Retinal pigment epithelial cell (primary cell): ENCODE data around the gene DEFB124.
"Not testable (repeated sequence)": the region's sequence is repeated elsewhere in the genome, so short reads cannot be mapped to it uniquely, and the experiment has no call there.

Experiments
- DNase-seq: peaks from one replicate; pipeline ENCODE4 v3.0.0-alpha.2; 2010; ENCODE audit warnings: low read depth
- H3K4me3 ChIP-seq: 2 replicates; pipeline ENCODE4 v1.5.1; 2011; ENCODE audit warnings: mild to moderate bottlenecking, low read length, control low read depth, moderate library complexity
- TF ChIP-seq, protein P1 (sequence below): conservative IDR thresholded peaks from 2 replicates; pipeline ENCODE4 v1.5.1; 2011; ENCODE audit warnings: low read depth, low read length, control low read depth, inconsistent platforms

The DEFB124 gene

GRCh38 chr20:31446084-31446819 lies 28.7 kb downstream of the DEFB124 start:
- DNase-seq = no peak
- TF ChIP-seq, protein P1, sequence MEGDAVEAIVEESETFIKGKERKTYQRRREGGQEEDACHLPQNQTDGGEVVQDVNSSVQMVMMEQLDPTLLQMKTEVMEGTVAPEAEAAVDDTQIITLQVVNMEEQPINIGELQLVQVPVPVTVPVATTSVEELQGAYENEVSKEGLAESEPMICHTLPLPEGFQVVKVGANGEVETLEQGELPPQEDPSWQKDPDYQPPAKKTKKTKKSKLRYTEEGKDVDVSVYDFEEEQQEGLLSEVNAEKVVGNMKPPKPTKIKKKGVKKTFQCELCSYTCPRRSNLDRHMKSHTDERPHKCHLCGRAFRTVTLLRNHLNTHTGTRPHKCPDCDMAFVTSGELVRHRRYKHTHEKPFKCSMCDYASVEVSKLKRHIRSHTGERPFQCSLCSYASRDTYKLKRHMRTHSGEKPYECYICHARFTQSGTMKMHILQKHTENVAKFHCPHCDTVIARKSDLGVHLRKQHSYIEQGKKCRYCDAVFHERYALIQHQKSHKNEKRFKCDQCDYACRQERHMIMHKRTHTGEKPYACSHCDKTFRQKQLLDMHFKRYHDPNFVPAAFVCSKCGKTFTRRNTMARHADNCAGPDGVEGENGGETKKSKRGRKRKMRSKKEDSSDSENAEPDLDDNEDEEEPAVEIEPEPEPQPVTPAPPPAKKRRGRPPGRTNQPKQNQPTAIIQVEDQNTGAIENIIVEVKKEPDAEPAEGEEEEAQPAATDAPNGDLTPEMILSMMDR = no peak
- H3K4me3 ChIP-seq = no peak overlapping the region

- TF ChIP-seq, protein P1 = no peak
- no peak for DNase-seq
- no peak within 1 kb of the TSS for H3K4me3 ChIP-seq
Observed at GRCh38 chr20:31440012-31440659, 34.8 kb downstream of the DEFB124 start, which contains the start of gene DEFB123. Gene DEFB123, plus strand, starts transcription at chr20:31440632. Its CDS starts 67 bp downstream, at chr20:31440699.

GRCh38 chr20:31430568-31431115 lies 44.3 kb downstream of the DEFB124 start:
- H3K4me3 ChIP-seq = no peak overlapping the region
- TF ChIP-seq, protein P1 = no peak
- DNase-seq = no peak

GRCh38 chr20:31427576-31427975 lies 47.4 kb downstream of the DEFB124 start:
- H3K4me3 ChIP-seq, DNase-seq: not testable (repeated sequence)

DNA sequence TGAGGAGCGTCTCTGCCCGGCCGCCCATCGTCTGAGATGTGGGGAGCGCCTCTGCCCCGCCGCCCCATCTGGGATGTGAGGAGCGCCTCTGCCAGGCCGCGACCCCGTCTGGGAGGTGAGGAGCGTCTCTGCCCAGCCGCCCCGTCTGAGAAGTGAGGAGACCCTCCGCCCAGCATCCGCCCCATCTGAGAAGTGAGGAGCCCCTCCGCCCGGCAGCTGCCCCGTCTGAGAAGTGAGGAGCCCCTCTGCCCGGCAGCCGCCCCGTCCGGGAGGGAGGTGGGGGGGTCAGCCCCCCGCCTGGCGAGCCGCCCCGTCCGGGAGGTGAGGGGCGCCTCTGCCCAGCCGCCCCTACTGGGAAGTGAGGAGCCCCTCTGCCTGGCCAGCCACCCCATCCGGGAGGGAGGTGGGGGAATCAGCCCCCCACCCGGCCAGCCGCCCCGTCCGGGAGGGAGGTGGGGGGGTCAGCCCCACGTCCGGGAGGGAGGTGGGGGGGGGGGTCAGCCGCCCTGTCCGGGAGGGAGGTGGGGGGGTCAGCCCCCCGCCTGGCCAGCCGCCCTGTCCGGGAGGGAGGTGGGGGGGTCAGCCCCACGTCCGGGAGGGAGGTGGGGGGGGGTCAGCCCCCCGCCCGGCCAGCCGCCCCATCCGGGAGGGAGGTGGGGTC lies 47.9 kb downstream of the DEFB124 start:
- not testable (repeated sequence) for H3K4me3 ChIP-seq, DNase-seq

DNA sequence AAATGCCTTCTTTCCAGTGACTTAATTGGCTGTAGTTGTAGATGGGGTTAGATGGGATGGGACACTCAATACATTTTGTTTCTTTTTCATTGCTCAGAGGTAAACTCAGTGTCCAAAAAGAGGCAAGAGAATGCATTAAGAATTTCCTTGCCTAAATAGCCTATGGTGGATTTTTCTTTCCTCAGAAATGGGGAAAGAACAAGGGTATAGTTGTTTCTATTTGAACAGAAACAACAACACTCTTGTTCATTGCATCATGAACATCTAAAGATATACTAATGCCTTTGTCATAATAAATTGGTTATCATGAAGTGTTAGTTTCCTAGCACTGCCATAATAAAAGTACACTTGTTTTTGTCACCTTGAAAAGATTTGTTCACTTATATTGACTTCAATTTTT lies 49.1 kb downstream of the DEFB124 start:
- H3K4me3 ChIP-seq = no peak overlapping the region
- DNase-seq = no peak
- TF ChIP-seq, protein P1 = no peak

DNA sequence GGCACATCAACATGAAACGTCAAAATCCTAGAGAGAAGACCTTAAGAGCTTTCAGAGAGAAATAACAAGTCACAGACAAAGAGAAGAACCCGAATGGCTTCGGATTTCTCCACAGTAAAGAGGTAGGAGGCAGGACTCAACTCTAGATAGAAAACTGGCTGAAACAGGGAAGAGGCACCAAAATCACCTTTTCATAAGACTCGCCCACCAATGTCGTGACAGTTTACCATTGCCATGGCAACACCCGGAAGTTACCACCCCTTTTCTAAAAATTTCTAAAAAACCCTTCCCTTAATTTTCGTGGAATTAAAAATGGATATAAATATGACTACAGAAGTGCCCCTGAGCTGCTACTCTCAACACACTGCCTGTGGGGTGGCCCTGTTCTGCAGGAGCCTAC lies 56.6 kb downstream of the DEFB124 start:
- TF ChIP-seq, protein P1 = no peak
- H3K4me3 ChIP-seq = no peak overlapping the region
- DNase-seq = no peak
